GM18508 (cell line): ENCODE results near the gene ART5.
"Not testable (repeated sequence)": the region's sequence is repeated elsewhere in the genome, so short reads cannot be mapped to it uniquely, and the experiment has no call there.

Experiments used
- ATAC-seq: cut with Tn5 transposase; IDR thresholded peaks from one replicate; pipeline ENCODE4 v1.9.1; 2021; ENCODE audit warnings: moderate number of reproducible peaks; ENCODE audit not compliant: insufficient read depth, unreplicated experiment

ART5 gene

GRCh38 chr11:3588776-3589175 lies 53.0 kb downstream of the ART5 start:
- ATAC-seq = not testable (repeated sequence)
